ENCODE results near the gene IQGAP3.

The IQGAP3 gene

DNA sequence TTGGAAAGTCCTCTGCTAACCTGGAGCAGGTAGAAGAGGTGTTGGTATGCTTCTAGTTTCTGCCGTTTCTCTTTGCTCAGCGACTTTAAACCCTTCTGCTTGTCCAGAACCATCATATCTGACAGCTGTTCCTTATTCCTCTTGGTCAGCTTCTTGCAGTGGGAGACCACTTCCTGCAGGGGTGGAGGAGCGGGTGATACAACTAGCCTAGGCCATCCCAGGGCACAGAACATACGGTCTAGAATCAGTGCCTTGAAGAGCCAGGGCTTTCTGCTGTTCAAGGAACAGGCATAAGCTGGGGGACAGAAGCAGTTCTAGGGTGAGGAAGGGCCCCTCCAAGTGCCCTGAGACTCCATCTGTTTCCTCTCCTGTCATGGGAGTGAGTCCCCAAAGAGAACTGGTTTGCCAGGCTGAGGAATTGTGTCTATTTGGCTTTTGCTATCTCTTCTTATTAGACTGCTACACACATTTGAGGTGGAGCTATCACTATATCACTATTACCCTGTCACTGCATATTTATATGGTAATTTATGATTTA lies 32.5 kb downstream of the IQGAP3 start:
- DNase-seq (ENCODE audit: low spot score): no peak

DNA sequence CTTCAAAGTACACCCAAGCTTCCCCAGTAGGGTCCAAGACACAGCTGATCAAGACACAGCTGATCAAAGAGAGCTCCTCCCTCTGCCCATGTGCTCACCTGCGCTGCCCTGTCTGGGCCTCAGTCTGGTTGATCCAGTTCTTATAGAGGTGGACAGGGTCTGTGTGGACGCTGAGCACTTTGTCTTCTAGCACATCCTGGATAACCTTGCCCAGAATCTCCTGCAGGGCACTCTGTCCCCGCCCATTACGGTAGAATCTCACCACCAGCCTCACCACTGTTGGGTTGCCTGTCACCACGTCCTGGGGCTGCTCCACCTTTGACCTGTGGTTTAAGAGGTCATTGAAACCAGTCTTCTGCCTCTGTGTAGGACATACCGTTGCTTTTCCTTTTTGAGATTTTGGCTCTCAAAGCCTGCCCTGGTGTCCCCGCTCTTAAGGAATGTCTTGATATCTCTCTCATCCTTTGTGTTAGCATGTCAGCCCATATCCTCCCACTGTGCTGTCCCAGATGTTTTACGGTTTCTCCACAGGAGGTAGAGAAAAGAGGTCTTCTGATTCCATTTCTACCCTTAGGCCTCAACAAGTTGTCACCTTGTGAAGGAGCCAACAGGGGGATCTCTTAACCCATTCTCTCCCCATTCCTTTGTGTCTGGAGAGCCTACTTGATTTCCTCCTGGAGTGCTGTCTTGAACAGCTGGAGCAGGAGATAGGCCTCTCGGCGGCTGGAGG lies 33.5 kb downstream of the IQGAP3 start:
- DNase-seq (ENCODE audit: low spot score): no peak

GRCh38 chr1:156537027-156537426 lies 35.3 kb downstream of the IQGAP3 start:
- DNase-seq (ENCODE audit: low spot score): no peak

DNA sequence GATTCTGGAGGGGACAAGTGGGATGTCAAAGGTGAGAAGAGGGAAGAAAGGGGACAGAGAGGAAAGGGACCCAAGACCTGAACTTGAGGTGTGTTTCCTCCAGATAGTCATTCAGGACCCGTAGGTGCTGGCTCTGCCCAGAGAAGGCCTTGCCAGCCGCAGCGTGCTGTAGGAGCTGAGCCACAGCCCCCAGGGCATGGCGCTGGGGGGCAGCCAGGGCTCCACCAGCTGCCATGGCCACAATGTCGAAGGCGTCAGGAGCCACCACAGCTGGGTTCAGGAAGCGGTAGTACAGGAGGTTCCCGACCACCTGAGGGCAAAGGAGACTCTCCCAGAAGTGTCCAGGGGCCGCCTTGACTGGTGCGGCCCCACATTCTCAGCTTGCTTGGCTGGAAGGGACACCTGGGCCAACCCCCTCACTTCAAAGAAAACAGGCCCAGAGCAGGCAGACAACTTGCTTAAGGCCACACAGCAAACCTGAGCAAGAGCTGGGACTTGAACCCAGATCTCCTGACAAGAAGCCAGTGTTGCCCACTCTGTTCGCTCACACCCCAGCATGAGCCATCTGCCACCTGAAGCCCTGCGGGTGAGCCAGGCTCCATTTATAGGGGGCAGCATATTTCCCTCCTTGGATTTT lies 37.8 kb downstream of the IQGAP3 start:
- no peak for DNase-seq (ENCODE audit: low spot score)

GRCh38 chr1:156533568-156534220 lies 38.7 kb downstream of the IQGAP3 start:
- DNase-seq (ENCODE audit: low spot score): no peak

DNA sequence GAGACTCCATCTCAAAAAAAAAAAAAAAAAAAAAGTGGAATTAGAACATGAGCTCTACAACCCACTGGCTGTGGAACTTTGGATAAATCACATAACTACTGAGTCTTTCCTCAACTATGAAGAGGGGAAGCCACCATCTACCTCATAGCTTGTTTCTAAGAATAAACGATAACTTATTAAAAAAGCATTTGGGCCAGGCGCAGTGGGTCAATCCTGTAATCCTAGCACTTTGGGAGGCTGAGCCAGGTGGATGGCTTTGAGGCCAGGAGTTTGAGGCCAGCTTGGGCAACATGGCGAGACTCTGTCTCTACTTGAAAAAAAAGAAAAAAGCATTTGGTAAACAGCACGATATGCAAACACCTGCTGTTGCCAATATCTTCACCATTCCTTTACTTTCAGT lies 40.0 kb downstream of the IQGAP3 start:
- no peak for DNase-seq (ENCODE audit: low spot score)

DNA sequence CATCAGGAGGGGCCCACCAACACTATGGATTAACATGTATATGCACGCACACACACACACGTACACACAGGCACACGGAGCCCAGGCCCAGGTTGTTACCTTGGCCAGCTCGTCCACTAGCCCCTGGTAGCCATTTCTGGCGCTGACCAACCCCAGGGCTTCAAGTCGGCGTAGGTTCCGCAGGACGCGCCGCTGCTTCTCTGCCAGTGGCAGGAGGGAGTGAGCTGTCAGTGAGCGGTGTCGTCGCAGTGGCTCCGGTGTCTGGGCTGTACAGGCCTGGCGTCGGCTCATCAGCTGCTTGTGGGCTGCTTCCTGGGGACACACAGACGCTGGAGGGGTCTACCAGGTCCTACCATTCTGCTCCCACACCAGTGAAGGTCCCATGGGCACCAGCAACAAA lies 42.4 kb downstream of the IQGAP3 start:
- DNase-seq (ENCODE audit: low spot score): no peak

- no peak for DNase-seq (ENCODE audit: low spot score)
Measured at GRCh38 chr1:156528875-156529425, 43.4 kb downstream of the IQGAP3 start.

- no peak for DNase-seq (ENCODE audit: low spot score)
Measured at GRCh38 chr1:156528231-156528630, 44.1 kb downstream of the IQGAP3 start.

DNA sequence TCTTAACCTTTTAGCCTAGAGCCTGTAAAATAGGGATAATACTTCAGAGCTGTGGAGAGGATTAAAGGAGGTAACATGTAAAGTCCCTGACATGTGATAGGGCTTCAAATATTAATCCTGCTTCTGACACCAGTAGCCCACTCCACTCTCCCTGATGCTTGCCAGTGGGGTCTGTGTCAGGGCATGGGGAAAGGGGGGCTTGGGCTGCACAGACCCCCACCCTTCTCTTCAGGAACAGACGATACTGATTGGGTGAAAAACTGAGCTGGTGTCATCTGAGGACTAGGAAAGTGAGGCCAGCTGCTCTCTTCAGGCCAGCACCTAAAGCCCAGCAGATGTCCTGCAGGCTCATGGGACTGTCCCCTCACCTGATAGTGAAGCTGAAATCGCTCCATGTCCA lies 44.8 kb downstream of the IQGAP3 start:
- DNase-seq (ENCODE audit: low spot score): no peak

DNA sequence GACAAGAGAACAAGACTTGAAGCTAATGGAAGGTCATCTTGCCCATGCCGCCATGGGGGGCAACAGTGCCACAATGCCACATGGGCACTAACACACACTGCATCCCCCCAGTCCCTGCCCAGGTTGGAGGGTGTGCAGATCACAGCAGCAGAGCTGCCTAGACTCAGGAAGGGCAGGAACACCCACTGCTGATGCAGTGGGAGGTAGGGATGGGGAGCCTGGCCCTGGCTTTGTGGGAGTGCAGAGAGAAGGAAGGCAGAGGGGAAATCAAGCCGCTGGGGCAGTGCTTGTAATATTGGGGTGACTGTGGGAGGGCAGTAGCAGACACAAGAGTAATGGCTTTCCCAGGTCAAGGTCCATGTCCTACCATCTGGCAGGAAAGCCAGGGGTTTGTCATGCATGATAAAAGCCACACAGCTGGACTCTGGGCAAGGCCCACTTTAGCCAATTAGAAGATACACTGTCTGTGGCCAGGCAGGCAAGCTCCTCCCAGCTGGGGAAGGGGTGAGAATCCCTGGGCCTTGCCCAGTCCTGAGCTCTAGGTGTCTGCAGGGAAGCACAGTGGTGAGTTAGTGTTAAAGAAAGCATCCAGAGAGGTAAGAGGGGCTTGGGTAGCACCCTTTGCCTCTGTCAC lies 46.4 kb downstream of the IQGAP3 start:
- DNase-seq (ENCODE audit: low spot score): no peak

DNA sequence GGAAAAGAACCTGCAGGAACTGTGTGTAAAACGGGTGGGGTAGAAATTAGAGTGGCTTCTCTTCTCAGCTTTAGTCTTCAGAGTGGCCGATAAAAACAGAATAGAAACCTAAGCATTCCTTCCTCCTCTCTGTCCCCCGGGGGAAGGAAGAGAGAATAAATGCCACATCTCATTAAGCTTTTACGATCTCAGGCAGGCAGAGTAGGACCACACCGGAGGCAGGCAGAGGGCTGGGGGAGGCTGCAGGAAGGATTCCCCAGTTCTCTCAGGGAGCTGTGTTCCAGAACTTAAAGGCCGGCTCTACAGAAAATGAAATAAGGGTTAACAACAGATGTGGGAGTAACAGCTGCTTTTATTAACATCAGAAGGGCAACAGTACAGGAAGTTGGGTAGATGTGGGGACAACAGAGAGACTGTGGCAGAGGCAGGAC lies 47.3 kb downstream of the IQGAP3 start:
- no peak for DNase-seq (ENCODE audit: low spot score)

GRCh38 chr1:156524481-156524869 lies 47.9 kb downstream of the IQGAP3 start:
- DNase-seq (ENCODE audit: low spot score): no peak

DNA sequence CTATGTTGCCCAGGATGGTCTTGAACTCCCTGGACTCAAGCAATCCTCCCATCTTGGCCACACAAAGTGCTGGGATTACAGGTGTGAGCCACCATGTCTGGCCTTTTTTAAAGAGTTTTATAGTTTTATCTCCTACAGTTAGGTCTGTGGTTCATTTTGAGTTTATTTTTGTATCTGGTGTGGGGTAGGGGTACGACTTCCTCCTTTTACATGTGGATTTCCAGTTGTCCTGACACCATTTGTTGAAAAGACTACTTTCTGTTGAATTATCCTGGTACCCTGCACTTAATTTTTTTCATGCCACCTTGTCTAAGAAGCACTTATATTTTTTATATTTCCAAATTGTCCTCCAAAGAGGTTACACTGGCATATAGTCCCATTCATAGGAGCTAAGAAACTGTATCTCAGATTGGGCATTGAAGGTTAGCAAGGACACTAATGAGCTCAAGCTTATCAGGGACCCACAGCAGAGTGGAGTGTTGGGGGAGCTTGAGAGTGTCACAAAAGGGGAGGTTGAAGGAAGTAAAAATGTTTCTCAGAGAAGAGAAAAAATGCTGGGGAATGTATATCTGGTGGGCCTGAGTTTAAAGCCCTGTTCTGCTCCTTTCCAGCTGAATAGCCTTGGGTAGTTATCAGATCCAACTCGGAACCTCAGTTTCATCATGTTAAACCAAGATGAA lies 48.4 kb downstream of the IQGAP3 start:
- DNase-seq (ENCODE audit: low spot score): no peak

DNA sequence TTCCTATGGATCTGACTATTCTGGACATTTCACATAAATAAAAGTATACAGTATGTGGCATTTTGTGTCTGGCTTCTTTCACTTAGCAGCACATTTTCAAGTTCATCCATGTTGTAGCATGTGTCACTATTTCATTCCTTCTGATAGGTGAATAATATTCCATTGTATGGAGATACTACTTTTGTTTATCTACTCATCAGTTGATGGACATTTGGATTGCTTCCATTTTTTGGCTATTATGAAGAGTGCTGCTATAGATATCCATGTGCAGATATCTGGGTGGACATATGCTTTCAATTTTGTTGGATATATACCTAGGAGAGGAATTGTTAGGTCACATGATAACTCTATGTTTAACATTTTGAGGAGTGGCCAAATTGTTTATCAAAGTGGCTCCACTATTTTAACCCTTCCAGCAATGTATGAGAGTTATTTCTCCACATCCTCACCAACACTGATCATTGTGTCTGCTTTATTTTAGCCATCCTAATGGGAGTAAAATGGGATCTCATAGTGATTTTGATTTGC lies 49.9 kb downstream of the IQGAP3 start:
- DNase-seq (ENCODE audit: low spot score): no peak

DNA sequence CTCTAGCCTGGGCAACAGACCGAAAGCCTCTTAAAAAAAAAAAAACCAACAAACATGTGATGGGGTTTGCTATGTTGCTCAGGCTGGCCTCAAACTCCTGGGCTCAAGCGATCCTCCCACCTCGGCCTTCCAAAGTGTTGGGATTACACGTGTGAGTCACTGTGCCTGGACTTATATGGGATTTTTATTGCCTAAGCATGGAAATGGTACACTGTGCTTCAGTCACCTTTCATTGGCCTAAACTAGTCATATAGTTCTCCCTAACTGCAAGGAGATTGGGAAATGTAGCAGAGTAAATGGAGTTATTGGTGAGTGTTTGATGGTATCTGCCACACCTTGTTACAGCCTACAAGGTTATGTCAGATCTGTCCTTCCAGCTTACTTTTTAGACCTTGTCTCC lies 54.6 kb downstream of the IQGAP3 start:
- no peak for DNase-seq (ENCODE audit: low spot score)

GRCh38 chr1:156516821-156517220 lies 55.5 kb downstream of the IQGAP3 start:
- no peak for DNase-seq (ENCODE audit: low spot score)

GRCh38 chr1:156515956-156516355 lies 56.4 kb downstream of the IQGAP3 start:
- no peak for DNase-seq (ENCODE audit: low spot score)

- no peak for DNase-seq (ENCODE audit: low spot score)
Measured at GRCh38 chr1:156513185-156513584, 59.2 kb downstream of the IQGAP3 start.

- DNase-seq (ENCODE audit: low spot score): no peak
Measured at GRCh38 chr1:156511644-156512043, 60.7 kb downstream of the IQGAP3 start.

- DNase-seq (ENCODE audit: low spot score): no peak
Measured at GRCh38 chr1:156510709-156511108, 61.7 kb downstream of the IQGAP3 start.
